Stomach (tissue), 9 donors: ENCODE data around the gene C1orf21. TPM values are rescaled to one million over a fixed set of nuclear protein-coding genes. Genes with fewer than 3 reads are reported as not detected.

Experiments used
- DNase-seq, 2 donors: peaks; one replicate each; pipeline versions ENCODE4 v3.0.0 to v3.0.0-alpha.2; 2013 to 2019
- H3K27ac ChIP-seq, 5 donors: fragments of 200-600 bp in 4 of 5; sonication (generic) in 4 of 5; one replicate each; pipeline ENCODE4 v1.5.1; 2013 to 2019; ENCODE audit warnings: mild to moderate bottlenecking in 1 of 5, moderate library complexity in 1 of 5
- H3K27me3 ChIP-seq, 3 donors: fragments of 200-600 bp; sonication (generic); one replicate each; pipeline ENCODE4 v1.5.1; 2017 to 2019; ENCODE audit warnings: mixed run types in 1 of 3
- H3K36me3 ChIP-seq, 4 donors: fragments of 200-600 bp; sonication (generic); 1 replicate in 3 of 4; 2 replicates in 1 of 4; pipeline ENCODE4 v1.5.1; 2016 to 2019
- H3K4me1 ChIP-seq, 4 donors: fragments of 200-600 bp; sonication (generic); one replicate each; pipeline ENCODE4 v1.5.1; 2016 to 2019
- H3K4me3 ChIP-seq, 4 donors: fragments of 200-600 bp; sonication (generic) in 3 of 4; one replicate each; pipeline ENCODE4 v1.5.1; 2016 to 2019; ENCODE audit warnings: mild to moderate bottlenecking in 1 of 4
- H3K9me3 ChIP-seq, 4 donors: fragments of 200-600 bp; sonication (generic); one replicate each; pipeline ENCODE4 v1.5.1; 2016 to 2019
- CTCF ChIP-seq, 7 experiments: fragments of 450-650 bp in 4 of 7; fragments of 200-600 bp in 3 of 7; sonication (generic) in 3 of 7; IDR thresholded peaks; one replicate each; pipeline ENCODE4 v1.5.1; 2016 to 2019; ENCODE audit warnings: antibody characterized with exemption in 7 of 7, control low read depth in 2 of 7, mild to moderate bottlenecking in 1 of 7
- EP300 ChIP-seq: sonication (generic); formaldehyde crosslinking; IDR thresholded peaks from one replicate; pipeline ENCODE4 v1.6.1; 2017; ENCODE audit warnings: antibody characterized with exemption
- POLR2A ChIP-seq, 4 donors: fragments of 450-650 bp; IDR thresholded peaks; one replicate each; pipeline ENCODE4 v1.6.1; 2016; ENCODE audit warnings: antibody characterized with exemption in 4 of 4, control low read depth in 2 of 4, mild to moderate bottlenecking in 1 of 4, moderate library complexity in 1 of 4
- POLR2AphosphoS5 ChIP-seq, 3 donors: sonication (generic); formaldehyde crosslinking; IDR thresholded peaks; one replicate each; pipeline ENCODE4 v1.6.1; 2016; ENCODE audit warnings: antibody characterized with exemption in 3 of 3
- WGBS, 5 donors: extraction: QIAGEN DNeasy Blood & Tissue Kit in 3 of 5; methylation state at CpG; one replicate each; pipeline versions ENCODE4 v1.1.5 to v1.1.7; 2013 to 2018; 5-methylcytosine and 5-hydroxymethylcytosine counted together
- intact Hi-C: fragments of 100-400 bp; cut with DNase I; formaldehyde crosslinking; loops from one replicate; pipeline ENCODE4 v1.15.1; 2023; ENCODE audit warnings: low total_unique reads
- polyA plus RNA-seq, 3 donors: library from polyadenylated mRNA; stranded (reverse); fragments of 200-250 nt; gene quantifications; one replicate each; pipeline ENCODE4 v1.2.3, GENCODE V29; 2013
- total RNA-seq, 5 donors: library from RNA; depleted of rRNA; stranded (reverse); fragments of >200 nt; gene quantifications; one replicate each; pipeline versions ENCODE4 v1.1.0 to v1.2.3, GENCODE V29; 2014 to 2016
- donor health status: healthy with polysubstance abuse.
- donor health status: Bipolar disorder and iron deficiency.
- donor health status: healthy.

C1orf21 gene
- total and polyA plus RNA-seq, 8 donors: 10.1 to 114 (median 37.4) TPM

GRCh38 chr1:184617433-184618029 lies 230.7 kb downstream of the C1orf21 start:
- Histone ChIP-seq H3K27me3 (no peaks in the 10 kb centered on the region), H3K36me3 (peaks cover 0 to 4% (median 0%) of the 10 kb centered on the region in 4 donors), H3K4me1 (peaks cover 5 to 30% (median 15%) of the 10 kb centered on the region in 4 donors), H3K9me3 (no peaks in the 10 kb centered on the region), H3K4me3 (no peak overlapping the region), H3K27ac (peak overlapping the region in 1 of 5 donors; percentile 21)
- TF ChIP-seq POLR2A (IDR thresholded peaks at IDR 0.05): no peak
- TF ChIP-seq CTCF (IDR thresholded peaks at IDR 0.05): no peak
- no peak for TF ChIP-seq POLR2AphosphoS5 (IDR thresholded peaks at IDR 0.05)
- TF ChIP-seq EP300: no peak
- intact Hi-C loops: no loop called here
- no peak for DNase-seq
- whole genome bisulfite sequencing, 5 donors: 93 to 100% (median 97%) methylated on average over 3 of the region's 3 CpGs

- intact Hi-C loops: no loop called here
Measured at GRCh38 chr1:184618851-184619250, 232.0 kb downstream of the C1orf21 start.

GRCh38 chr1:184620469-184620868 lies 233.6 kb downstream of the C1orf21 start:
- TF ChIP-seq CTCF (IDR thresholded peaks at IDR 0.05) (no peak), POLR2AphosphoS5 (IDR thresholded peaks at IDR 0.05) (no peak), EP300 (no peak), POLR2A (IDR thresholded peaks at IDR 0.05) (no peak)
- H3K9me3 ChIP-seq: no peaks in the 10 kb centered on the region
- H3K27ac ChIP-seq: peak overlapping the region in 4 of 5 donors; percentile 82 to 93 (median 84)
- peaks cover 0 to 4% (median 0%) of the 10 kb centered on the region in 4 donors for H3K36me3 ChIP-seq
- no peak for DNase-seq
- no peaks in the 10 kb centered on the region for H3K27me3 ChIP-seq
- peaks cover 11 to 49% (median 37%) of the 10 kb centered on the region in 4 donors for H3K4me1 ChIP-seq
- H3K4me3 ChIP-seq: no peak overlapping the region
- intact Hi-C loops: no loop called here

More at GRCh38 chr1:184618851-184619250, 232.0 kb downstream of the C1orf21 start:
- peak overlapping the region in 2 of 5 donors; percentile 4 to 93 for H3K27ac ChIP-seq
- H3K27me3 ChIP-seq: no peaks in the 10 kb centered on the region
- no peak overlapping the region for H3K4me3 ChIP-seq
- WGBS, 5 donors: 78 to 87% (median 84%) methylated on average over 3 of the region's 3 CpGs
- peaks cover 0 to 4% (median 0%) of the 10 kb centered on the region in 4 donors for H3K36me3 ChIP-seq
- peaks cover 11 to 43% (median 24%) of the 10 kb centered on the region in 4 donors for H3K4me1 ChIP-seq
- no peak for DNase-seq
- no peaks in the 10 kb centered on the region for H3K9me3 ChIP-seq
- TF ChIP-seq POLR2AphosphoS5 (IDR thresholded peaks at IDR 0.05) (no peak), POLR2A (IDR thresholded peaks at IDR 0.05) (no peak), EP300 (no peak), CTCF (IDR thresholded peaks at IDR 0.05) (no peak)

GRCh38 chr1:184621260-184621659 lies 234.4 kb downstream of the C1orf21 start:
- TF ChIP-seq POLR2AphosphoS5 (IDR thresholded peaks at IDR 0.05): peak in 2 of 3 donors; percentile 23 to 66
- no peak for TF ChIP-seq CTCF (IDR thresholded peaks at IDR 0.05)
- TF ChIP-seq EP300: peak; percentile 32
- TF ChIP-seq POLR2A (IDR thresholded peaks at IDR 0.05): no peak
- Histone ChIP-seq H3K27me3 (no peaks in the 10 kb centered on the region), H3K27ac (peak overlapping the region in 4 of 5 donors; percentile 82 to 93 (median 84)), H3K36me3 (peaks cover 0 to 4% (median 0%) of the 10 kb centered on the region in 4 donors), H3K4me3 (no peak overlapping the region), H3K9me3 (no peaks in the 10 kb centered on the region), H3K4me1 (peaks cover 15 to 56% (median 40%) of the 10 kb centered on the region in 4 donors)
- intact Hi-C loops: no loop called here
- DNase-seq: peak in 1 of 2 donors; percentile 77
- WGBS, 5 donors: 47 to 55% (median 48%) methylated on average over 5 of the region's 5 CpGs
